Measurements from ENCODE around the gene C10orf105. TPM values are rescaled to one million over a fixed set of nuclear protein-coding genes. Genes with fewer than 3 reads are reported as not detected.

C10orf105 gene
- total RNA-seq, 3 donors from 2014 or later (not counting 1 experiment from before 2014, with no cell fraction given), result 0.14 to 0.52 (median 0.40) TPM

DNA sequence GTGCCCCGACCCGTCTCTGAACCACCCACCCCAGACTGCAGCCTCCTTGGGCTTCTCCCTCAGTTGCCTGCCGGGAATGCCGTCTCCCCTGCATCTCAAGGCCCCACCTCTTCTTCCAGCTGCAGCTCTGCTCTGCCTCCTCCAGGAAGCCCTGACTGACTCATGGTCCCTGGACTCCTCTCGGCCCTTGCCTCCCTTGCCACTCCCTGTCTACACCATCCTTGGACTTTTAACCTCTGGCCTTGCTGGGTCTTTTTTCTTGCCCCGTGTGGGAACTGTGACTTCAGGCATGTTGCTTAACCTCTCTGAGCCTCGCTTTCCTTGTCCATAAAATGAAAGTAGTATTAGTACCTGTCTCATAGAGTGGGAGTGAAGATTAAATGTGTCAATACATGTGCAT lies 56.3 kb downstream of the C10orf105 start:
- Mint-ChIP-seq H3K9me3 (no peaks in the 10 kb centered on the region), H3K27me3 (ENCODE audit: low read depth in 2 of 2) (peaks cover 0 to 10% of the 10 kb centered on the region in 2 donors), H3K4me3 (no peak overlapping the region), H3K27ac (no peak overlapping the region), H3K4me1 (peaks cover 7 to 16% of the 10 kb centered on the region in 2 donors), H3K36me3 (no peaks in the 10 kb centered on the region)
- TF ChIP-seq, protein P1, sequence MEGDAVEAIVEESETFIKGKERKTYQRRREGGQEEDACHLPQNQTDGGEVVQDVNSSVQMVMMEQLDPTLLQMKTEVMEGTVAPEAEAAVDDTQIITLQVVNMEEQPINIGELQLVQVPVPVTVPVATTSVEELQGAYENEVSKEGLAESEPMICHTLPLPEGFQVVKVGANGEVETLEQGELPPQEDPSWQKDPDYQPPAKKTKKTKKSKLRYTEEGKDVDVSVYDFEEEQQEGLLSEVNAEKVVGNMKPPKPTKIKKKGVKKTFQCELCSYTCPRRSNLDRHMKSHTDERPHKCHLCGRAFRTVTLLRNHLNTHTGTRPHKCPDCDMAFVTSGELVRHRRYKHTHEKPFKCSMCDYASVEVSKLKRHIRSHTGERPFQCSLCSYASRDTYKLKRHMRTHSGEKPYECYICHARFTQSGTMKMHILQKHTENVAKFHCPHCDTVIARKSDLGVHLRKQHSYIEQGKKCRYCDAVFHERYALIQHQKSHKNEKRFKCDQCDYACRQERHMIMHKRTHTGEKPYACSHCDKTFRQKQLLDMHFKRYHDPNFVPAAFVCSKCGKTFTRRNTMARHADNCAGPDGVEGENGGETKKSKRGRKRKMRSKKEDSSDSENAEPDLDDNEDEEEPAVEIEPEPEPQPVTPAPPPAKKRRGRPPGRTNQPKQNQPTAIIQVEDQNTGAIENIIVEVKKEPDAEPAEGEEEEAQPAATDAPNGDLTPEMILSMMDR (IDR thresholded peaks at IDR 0.05), result no peak
- H3K4me3 ChIP-seq (ENCODE audit: low read length), result no peak overlapping the region
- ATAC-seq, result no peak
- DNase-seq, result no peak
- no peaks in the 10 kb centered on the region for H3K27me3 ChIP-seq (ENCODE audit: control insufficient read depth, insufficient read depth, low read length)
- H3K9me3 ChIP-seq (ENCODE audit: control insufficient read depth, insufficient read depth, low read length), result no peaks in the 10 kb centered on the region
- WGBS (ENCODE audit: insufficient coverage), result 87% methylated on average over 7 of the region's 7 CpGs
- H3K27ac ChIP-seq (ENCODE audit: low read length), result no peak overlapping the region
- peaks cover 17% of the 10 kb centered on the region for H3K4me1 ChIP-seq (ENCODE audit: control insufficient read depth, insufficient read depth, low read length)
- intact Hi-C loops (cut with micrococcal nuclease), result no loop called here
- no peaks in the 10 kb centered on the region for H3K36me3 ChIP-seq (ENCODE audit: control insufficient read depth, insufficient read depth, low read length)

DNA sequence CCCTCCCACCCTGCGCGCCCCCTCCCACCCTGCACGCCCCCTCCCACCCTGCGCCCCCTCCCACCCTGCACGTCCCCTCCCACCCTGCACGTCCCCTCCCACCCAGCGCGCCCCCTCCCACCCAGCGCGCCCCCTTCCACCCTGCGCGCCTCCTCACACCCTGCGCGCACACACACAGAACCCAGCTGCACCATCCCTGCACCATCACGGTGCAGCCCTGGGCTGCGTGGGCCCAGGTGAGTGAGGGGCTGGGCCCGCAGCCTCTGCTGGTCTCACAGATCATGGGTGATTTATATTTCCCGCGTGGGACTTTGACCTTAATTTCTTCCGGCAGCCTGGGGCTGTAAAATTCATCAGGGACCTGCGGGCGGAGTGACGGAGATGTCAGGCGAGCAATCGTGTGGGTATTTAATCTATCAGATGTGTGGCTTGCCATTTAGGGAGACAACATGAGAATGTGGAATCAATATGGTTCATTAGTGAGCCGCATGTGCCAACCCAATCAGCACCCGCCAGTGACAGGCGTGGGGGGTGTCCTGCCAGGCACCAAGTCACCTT lies 57.7 kb downstream of the C10orf105 start:
- no peak overlapping the region for H3K4me3 Mint-ChIP-seq
- H3K4me1 ChIP-seq (ENCODE audit: control insufficient read depth, insufficient read depth, low read length), result peaks cover 2% of the 10 kb centered on the region
- no peaks in the 10 kb centered on the region for H3K9me3 Mint-ChIP-seq
- peaks cover 0 to 4% of the 10 kb centered on the region in 2 donors for H3K27me3 Mint-ChIP-seq (ENCODE audit: low read depth in 2 of 2)
- no peaks in the 10 kb centered on the region for H3K9me3 ChIP-seq (ENCODE audit: control insufficient read depth, insufficient read depth, low read length)
- TF ChIP-seq, protein P1 (IDR thresholded peaks at IDR 0.05), result no peak
- H3K27me3 ChIP-seq (ENCODE audit: control insufficient read depth, insufficient read depth, low read length), result no peaks in the 10 kb centered on the region
- H3K4me3 ChIP-seq (ENCODE audit: low read length), result no peak overlapping the region
- no peak for DNase-seq
- intact Hi-C loops (cut with micrococcal nuclease), result no loop called here
- no peaks in the 10 kb centered on the region for H3K36me3 Mint-ChIP-seq
- H3K36me3 ChIP-seq (ENCODE audit: control insufficient read depth, insufficient read depth, low read length), result no peaks in the 10 kb centered on the region
- no peak overlapping the region for H3K27ac ChIP-seq (ENCODE audit: low read length)
- ATAC-seq, result no peak
- peaks cover 0 to 5% of the 10 kb centered on the region in 2 donors for H3K4me1 Mint-ChIP-seq
- WGBS (ENCODE audit: insufficient coverage), result 92% methylated on average over 20 of the region's 28 CpGs
- H3K27ac Mint-ChIP-seq, result no peak overlapping the region

Other genes with a start within 250 kb of the C10orf105 start
- gene VSIR, start 53.7 kb upstream of the C10orf105 start, total RNA-seq, result 100 to 1,000 TPM; 134 to 193 (median 178) TPM
- 100 to 1,000 TPM; 324 to 488 (median 428) TPM for gene PSAP, start 131.5 kb upstream of the C10orf105 start, total RNA-seq
- not detected for gene CHST3, start 244.6 kb upstream of the C10orf105 start, total RNA-seq

All from natural killer cell (primary cell).